Keratinocyte (primary cell): Measurements from ENCODE around the gene BRCA2. TPM values are rescaled to one million over a fixed set of nuclear protein-coding genes. Genes with fewer than 3 reads are reported as not detected.

ENCODE experiments used
- DNase-seq: peaks from one replicate; pipeline ENCODE4 v3.0.0-alpha.2; 2011; ENCODE audit warnings: low read depth, missing footprints, low spot score
- FAIRE-seq: peaks from 2 replicates; lab custom pipeline; 2011; peaks lifted over from hg19 to GRCh38; lab: Jason Lieb, UNC
- H2AFZ ChIP-seq: 2 replicates; pipeline ENCODE4 v1.6.0; 2012; ENCODE audit warnings: low read length, control low read depth, inconsistent platforms; ENCODE audit not compliant: control insufficient read depth
- H3K27ac ChIP-seq: 2 replicates; pipeline ENCODE4 v1.5.1; 2011; ENCODE audit warnings: low read length; ENCODE audit not compliant: control insufficient read depth, insufficient read depth
- H3K27me3 ChIP-seq: 3 replicates; pipeline ENCODE4 v1.6.0; 2011; ENCODE audit warnings: low read length; ENCODE audit not compliant: control insufficient read depth, insufficient read depth; ENCODE audit errors: extremely low read depth
- H3K36me3 ChIP-seq, 2 experiments: 2 replicates in 1 of 2; 3 replicates in 1 of 2; pipeline ENCODE4 v1.5.1; 2011; ENCODE audit warnings: low read length in 2 of 2, mild to moderate bottlenecking in 1 of 2; ENCODE audit not compliant: control insufficient read depth in 2 of 2, insufficient read depth in 2 of 2; ENCODE audit errors: extremely low read depth in 1 of 2
- H3K4me1 ChIP-seq: 3 replicates; pipeline ENCODE4 v1.5.1; 2011; ENCODE audit warnings: low read length; ENCODE audit not compliant: control insufficient read depth, insufficient read depth; ENCODE audit errors: extremely low read depth
- H3K4me2 ChIP-seq: 3 replicates; pipeline ENCODE4 v1.6.0; 2011; ENCODE audit warnings: low read depth, low read length; ENCODE audit not compliant: control insufficient read depth, insufficient read depth; ENCODE audit errors: extremely low read depth
- H3K4me3 ChIP-seq, 3 experiments: fragments of 200-600 bp in 1 of 3; sonication (generic) in 1 of 3; 2 replicates in 2 of 3; 3 replicates in 1 of 3; pipeline ENCODE4 v1.5.1; 2011 to 2016; ENCODE audit warnings: low read length in 3 of 3, mild to moderate bottlenecking in 3 of 3, control low read depth in 2 of 3, inconsistent platforms in 1 of 3, low read depth in 1 of 3, mixed read lengths in 1 of 3, mixed run types in 1 of 3, moderate library complexity in 1 of 3; ENCODE audit not compliant: control insufficient read depth in 2 of 3, insufficient read depth in 2 of 3; ENCODE audit errors: extremely low read depth in 1 of 3
- H3K79me2 ChIP-seq: 2 replicates; pipeline ENCODE4 v1.6.0; 2012; ENCODE audit warnings: low read length; ENCODE audit not compliant: control insufficient read depth, insufficient read depth
- H3K9ac ChIP-seq: 3 replicates; pipeline ENCODE4 v1.6.0; 2011; ENCODE audit warnings: low read length; ENCODE audit not compliant: control insufficient read depth, insufficient read depth; ENCODE audit errors: extremely low read depth
- H3K9me1 ChIP-seq: 3 replicates; pipeline ENCODE4 v1.6.0; 2011; ENCODE audit warnings: low read length; ENCODE audit not compliant: control insufficient read depth, insufficient read depth; ENCODE audit errors: extremely low read depth
- H3K9me3 ChIP-seq: 2 replicates; pipeline ENCODE4 v1.5.1; 2012; ENCODE audit warnings: low read depth, low read length; ENCODE audit not compliant: control insufficient read depth
- H4K20me1 ChIP-seq: 3 replicates; pipeline ENCODE4 v1.6.0; 2011; ENCODE audit warnings: low read length; ENCODE audit not compliant: control insufficient read depth, insufficient read depth; ENCODE audit errors: extremely low read depth
- CTCF ChIP-seq, 3 experiments: IDR thresholded peaks in 1 of 3; conservative IDR thresholded peaks in 1 of 3; optimal IDR thresholded peaks in 1 of 3; 2 replicates in 2 of 3; 3 replicates in 1 of 3; pipeline versions ENCODE3 to v1.5.1; 2011; ENCODE audit warnings: low read length in 3 of 3, mild to moderate bottlenecking in 3 of 3, moderate library complexity in 2 of 3, control low read depth in 1 of 3, inconsistent platforms in 1 of 3; ENCODE audit not compliant: insufficient read depth in 2 of 3; ENCODE audit errors: extremely low read depth in 1 of 3
- EZH2 ChIP-seq: IDR thresholded peaks from one replicate; pipeline ENCODE4 v1.6.1; 2012; ENCODE audit warnings: inconsistent platforms, mild to moderate bottlenecking, low read length, moderate library complexity
- dilution Hi-C: fragments of 300-500 bp; cut with MboI; formaldehyde crosslinking; loops from one replicate; pipeline ENCODE4 v1.7.0; 2020; ENCODE audit warnings: low sequenced_read_pairs; ENCODE audit not compliant: extremely low pct_ligation_motif_present
- polyA plus RNA-seq, 5 experiments: library from polyadenylated mRNA; depleted of rRNA in 3 of 5; stranded (reverse) in 3 of 5; stranded (forward) in 1 of 5; unstranded in 1 of 5; fragments of >200 nt; gene quantifications; 1 replicate in 1 of 5; 2 replicates in 3 of 5; 3 replicates in 1 of 5; pipeline versions ENCODE4 v1.2.1 to v1.2.3, GENCODE V29; 2011 to 2012; ENCODE audit warnings: missing spikeins in 2 of 5, low read depth in 1 of 5, low replicate concordance in 1 of 5

The BRCA2 gene
- polyA plus RNA-seq, 1 donor (not counting 4 experiments of a cell fraction or from before 2014, with no cell fraction given): 2.4 TPM

DNA sequence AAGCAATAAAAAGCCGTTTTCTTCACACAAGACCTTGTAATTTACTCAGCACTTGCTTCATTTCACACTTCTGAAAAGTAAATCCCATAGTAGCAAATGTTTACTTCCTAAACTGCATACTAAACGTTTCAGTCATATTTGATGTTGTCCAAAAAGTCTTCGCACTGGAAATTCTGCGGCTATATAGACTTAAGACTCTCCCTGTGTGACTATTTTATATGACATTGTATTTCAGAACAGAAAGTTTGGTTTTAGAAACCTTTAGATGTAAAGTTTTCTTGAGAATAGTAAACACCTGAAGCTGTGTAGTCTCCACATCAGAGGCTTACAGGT, 29.7 kb upstream of the BRCA2 start:
- Histone ChIP-seq H3K9me1 (no peaks in the 10 kb centered on the region), H2AFZ (no peak overlapping the region), H3K9ac (no peak overlapping the region), H3K27me3 (no peaks in the 10 kb centered on the region), H3K4me2 (no peak overlapping the region), H3K79me2 (no peaks in the 10 kb centered on the region), H4K20me1 (no peaks in the 10 kb centered on the region), H3K9me3 (no peaks in the 10 kb centered on the region), H3K27ac (no peak overlapping the region), H3K4me1 (peaks cover 5% of the 10 kb centered on the region), H3K4me3 (no peak overlapping the region), H3K36me3 (no peaks in the 10 kb centered on the region)
- dilution Hi-C loops: no loop called here
- FAIRE-seq (no peak), DNase-seq (no peak)
- no peak for TF ChIP-seq CTCF (optimal IDR thresholded peaks at IDR 0.05 in 1 of 3, IDR thresholded peaks at IDR 0.05 in 1 of 3, conservative IDR thresholded peaks at IDR 0.05 in 1 of 3; ENCODE audit: extremely low read depth in 1 of 3, insufficient read depth in 2 of 3, low read length in 3 of 3)
- no peak for TF ChIP-seq EZH2

DNA sequence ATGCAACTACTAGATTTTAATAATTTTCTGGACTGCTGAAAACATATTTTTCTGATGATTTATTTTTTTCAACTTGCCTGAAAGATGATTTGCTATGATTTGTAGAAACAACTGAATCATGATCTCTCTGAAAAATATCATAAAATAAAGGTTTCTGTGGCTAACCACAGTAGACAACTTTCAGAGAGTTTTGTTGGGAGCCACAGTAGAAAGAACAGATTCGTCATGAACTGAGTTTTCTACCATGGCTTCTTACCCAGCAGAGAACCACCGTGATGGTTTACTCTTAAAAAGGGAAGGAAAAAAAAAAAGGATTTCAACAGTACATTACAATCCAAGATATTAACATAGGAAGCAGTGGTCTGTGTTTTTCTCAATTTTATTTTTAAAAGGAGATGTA, 18.1 kb upstream of the BRCA2 start:
- H2AFZ ChIP-seq: no peak overlapping the region
- no peak overlapping the region for H3K27ac ChIP-seq
- H3K4me2 ChIP-seq: no peak overlapping the region
- no peaks in the 10 kb centered on the region for H3K9me1 ChIP-seq
- no peaks in the 10 kb centered on the region for H3K79me2 ChIP-seq
- no peaks in the 10 kb centered on the region for H4K20me1 ChIP-seq
- no peaks in the 10 kb centered on the region for H3K36me3 ChIP-seq
- no peaks in the 10 kb centered on the region for H3K27me3 ChIP-seq
- H3K9me3 ChIP-seq: no peaks in the 10 kb centered on the region
- H3K9ac ChIP-seq: no peak overlapping the region
- no peak overlapping the region for H3K4me3 ChIP-seq
- dilution Hi-C loops: no loop called here
- FAIRE-seq (no peak), DNase-seq (no peak)
- no peaks in the 10 kb centered on the region for H3K4me1 ChIP-seq
- TF ChIP-seq CTCF (optimal IDR thresholded peaks at IDR 0.05 in 1 of 3, IDR thresholded peaks at IDR 0.05 in 1 of 3, conservative IDR thresholded peaks at IDR 0.05 in 1 of 3; ENCODE audit: extremely low read depth in 1 of 3, insufficient read depth in 2 of 3, low read length in 3 of 3) (no peak), EZH2 (no peak)
